ENCODE measurements around the gene FYTTD1.

FYTTD1 gene

DNA sequence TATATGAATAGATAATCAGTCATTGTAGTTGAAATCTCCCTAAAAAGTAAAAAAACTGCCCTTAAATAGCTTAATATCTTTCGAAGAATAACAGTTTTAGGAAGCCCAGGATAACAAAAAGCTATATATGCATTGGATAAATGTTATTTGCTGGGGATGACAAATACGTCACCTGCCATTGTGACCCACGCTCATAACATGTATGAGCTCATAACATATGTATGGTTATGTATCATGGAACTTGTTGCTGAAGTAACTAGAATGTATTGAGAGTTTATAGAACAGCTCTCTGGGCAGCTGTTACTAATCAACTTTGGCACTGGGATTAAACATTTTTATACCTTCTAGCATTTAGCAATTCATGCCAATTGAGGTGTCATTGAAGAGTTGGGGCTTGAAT is 39.6 kb downstream of the FYTTD1 start:
- H3K27ac ChIP-seq = no peak overlapping the region
- no peak overlapping the region for H3K4me3 ChIP-seq

- Histone ChIP-seq H3K27ac (peak overlapping the region in 1 of 21 experiments; percentile 97), H3K4me3 (no peak overlapping the region)
Observed at GRCh38 chr3:197790033-197790432, 40.4 kb downstream of the FYTTD1 start.

DNA sequence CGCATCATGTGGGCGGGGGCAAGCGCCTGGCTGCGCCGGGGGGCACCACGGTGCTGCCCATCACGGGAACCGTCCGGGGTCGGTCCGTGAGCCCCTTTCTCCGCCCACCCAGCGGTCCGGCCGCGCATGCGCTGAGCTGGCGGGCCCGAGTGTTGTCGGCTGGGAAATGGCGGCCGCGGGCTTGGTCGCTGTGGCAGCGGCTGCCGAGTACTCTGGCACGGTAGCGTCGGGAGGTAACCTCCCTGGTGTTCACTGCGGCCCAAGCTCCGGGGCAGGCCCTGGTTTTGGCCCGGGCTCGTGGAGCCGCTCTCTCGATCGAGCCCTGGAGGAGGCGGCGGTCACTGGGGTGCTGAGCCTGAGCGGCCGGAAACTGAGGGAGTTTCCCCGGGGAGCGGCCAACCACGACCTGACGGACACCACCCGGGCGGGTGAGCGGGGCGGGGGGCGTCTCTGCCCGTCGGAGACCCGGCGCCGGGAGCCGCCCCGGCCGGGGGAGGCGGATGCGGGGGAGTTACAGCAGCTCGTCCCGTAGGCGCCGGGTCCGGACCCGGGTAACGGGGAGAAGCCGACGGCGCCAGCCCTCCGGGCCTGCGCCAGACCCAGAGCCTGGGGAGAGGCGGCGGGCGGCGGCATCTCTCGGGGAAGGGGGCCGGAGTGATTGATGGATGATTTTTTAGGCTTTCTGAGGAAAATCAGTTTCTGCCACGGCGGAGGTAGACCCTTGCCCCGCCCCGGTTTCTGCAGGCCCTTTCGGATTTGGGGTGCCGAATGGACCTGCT is 41.6 kb downstream of the FYTTD1 start, which contains the start of gene LRCH3:
LRCH3 (plus strand) TSS at position 142 of the 779 bp plus-strand sequence; CDS start at position 167, 25 bp downstream.
- H3K4me3 ChIP-seq = peak within 1 kb of the TSS; percentile 82 to 96 (median 90)

GRCh38 chr3:197791892-197792647 is 42.4 kb downstream of the FYTTD1 start:
- H3K4me3 ChIP-seq = peak overlapping the region; percentile 82 to 96 (median 90)
- peak overlapping the region; percentile 93 to 100 (median 97) for H3K27ac ChIP-seq

More for the DNA sequence above, 41.6 kb downstream of the FYTTD1 start, which contains the start of gene LRCH3:
- H3K27ac ChIP-seq = peak within 1 kb of the TSS; percentile 93 to 100 (median 97)

- Histone ChIP-seq H3K4me3 (no peak overlapping the region), H3K27ac (peak overlapping the region in 2 of 21 experiments; percentile 4 to 7)
Observed at GRCh38 chr3:197793247-197793646, 43.6 kb downstream of the FYTTD1 start.

- peak overlapping the region in 1 of 21 experiments; percentile 7 for H3K27ac ChIP-seq
- no peak overlapping the region for H3K4me3 ChIP-seq
Observed at GRCh38 chr3:197794115-197794514, 44.4 kb downstream of the FYTTD1 start.

- Histone ChIP-seq H3K27ac (no peak overlapping the region), H3K4me3 (no peak overlapping the region)
Observed at GRCh38 chr3:197795200-197795599, 45.5 kb downstream of the FYTTD1 start.

DNA sequence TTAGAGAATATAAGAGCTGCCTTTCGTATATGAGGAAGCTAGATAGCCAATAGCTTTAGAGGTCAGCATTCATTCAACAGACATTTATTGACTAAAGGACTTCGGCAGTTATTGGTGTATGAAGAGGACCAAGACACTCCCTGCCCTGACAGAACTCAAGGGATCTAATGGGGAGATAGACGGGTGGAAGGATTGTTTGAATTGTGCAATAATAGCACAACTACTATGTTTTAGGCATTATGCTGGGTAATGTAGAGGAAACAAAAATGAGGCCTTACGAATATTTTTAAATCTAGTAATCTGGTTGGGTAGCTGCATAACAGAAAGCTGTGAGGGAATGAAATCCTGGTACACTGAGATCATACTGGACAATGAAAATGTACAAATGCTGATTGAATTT is 46.4 kb downstream of the FYTTD1 start:
- H3K27ac ChIP-seq = no peak overlapping the region
- no peak overlapping the region for H3K4me3 ChIP-seq

DNA sequence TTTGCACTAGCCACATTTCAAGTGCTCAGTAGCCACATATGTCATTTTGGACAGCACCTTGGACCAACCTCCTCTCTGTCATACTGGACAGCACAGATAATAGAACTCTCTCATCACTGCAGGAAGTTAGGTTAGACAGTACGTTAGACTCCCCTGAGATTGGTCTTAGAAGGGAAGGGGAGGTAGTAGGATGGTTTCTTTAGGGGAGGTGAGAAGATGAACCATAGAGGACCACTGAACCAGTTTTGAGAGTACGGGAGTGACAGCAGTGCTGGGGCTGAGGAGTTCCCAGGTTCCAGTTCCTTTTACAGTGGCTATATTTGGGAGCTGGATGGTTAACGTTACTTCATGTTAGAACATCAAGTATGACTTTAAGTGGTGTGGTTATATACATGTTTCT is 49.2 kb downstream of the FYTTD1 start:
- Histone ChIP-seq H3K4me3 (no peak overlapping the region), H3K27ac (no peak overlapping the region)

DNA sequence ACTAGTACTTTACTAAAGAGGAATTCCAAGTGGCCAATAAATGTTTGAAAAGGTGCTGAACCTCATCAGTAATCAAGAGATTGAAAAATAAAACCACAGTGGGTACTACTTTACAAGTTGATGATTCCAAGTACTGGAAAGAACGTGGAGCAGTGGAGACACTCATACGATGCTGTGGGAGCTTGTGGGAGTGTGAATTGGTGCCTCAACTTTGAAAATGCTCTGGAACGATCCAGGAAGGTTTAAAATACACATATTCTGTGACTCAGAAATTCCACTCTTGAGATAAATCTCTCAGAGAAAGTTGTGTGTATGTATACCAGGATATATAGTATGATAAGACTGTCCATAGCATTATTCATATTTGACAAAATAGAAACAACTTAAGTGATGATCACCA is 50.7 kb downstream of the FYTTD1 start:
- Histone ChIP-seq H3K27ac (no peak overlapping the region), H3K4me3 (no peak overlapping the region)

DNA sequence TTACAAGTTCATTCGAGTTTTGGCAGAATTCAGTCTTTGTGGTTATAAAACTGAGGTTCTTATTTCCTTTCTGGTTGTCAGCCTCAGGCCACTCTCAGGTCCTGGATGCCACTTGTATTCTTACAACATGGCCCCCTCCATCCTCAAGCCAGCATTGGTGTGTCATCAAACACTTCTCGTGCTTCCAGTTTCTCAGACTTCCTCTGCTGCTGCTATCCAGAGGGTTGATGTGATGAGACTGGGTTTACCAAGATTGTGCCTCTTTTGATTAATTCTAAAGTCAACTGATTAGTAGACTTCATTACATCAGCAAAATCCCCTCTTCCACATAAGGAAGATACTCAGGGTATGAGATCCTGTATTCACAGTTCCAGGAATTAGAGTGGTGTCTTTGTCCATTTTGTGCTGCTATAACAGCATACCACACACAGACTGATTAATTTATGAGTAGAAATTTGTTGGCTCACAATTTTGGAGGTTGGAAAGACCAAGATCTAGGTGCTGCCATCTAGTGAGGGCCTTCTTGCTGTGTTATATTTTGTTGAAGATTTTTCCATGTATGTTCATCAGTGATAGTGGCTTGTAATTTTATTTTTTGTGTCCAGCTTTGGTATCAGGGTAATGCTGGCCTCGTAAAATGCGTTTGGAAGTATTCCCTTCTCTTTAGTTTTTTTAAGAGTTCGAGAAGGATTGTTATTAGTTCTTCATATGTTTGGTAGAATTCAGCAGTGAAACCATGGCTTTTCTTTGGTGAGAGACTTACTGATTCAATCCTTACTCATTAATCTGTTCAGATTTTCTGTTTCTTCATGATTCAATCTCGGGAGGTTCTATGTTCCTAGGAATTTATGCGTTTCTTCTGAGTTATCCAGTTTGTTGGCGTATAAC is 52.5 kb downstream of the FYTTD1 start:
- H3K27ac ChIP-seq = peak overlapping the region in 2 of 21 experiments; percentile 11 to 38

GRCh38 chr3:197802779-197803459 is 53.2 kb downstream of the FYTTD1 start:
- Histone ChIP-seq H3K27ac (no peak overlapping the region), H3K4me3 (no peak overlapping the region)

More for the DNA sequence above, 52.5 kb downstream of the FYTTD1 start:
- no peak overlapping the region for H3K4me3 ChIP-seq

DNA sequence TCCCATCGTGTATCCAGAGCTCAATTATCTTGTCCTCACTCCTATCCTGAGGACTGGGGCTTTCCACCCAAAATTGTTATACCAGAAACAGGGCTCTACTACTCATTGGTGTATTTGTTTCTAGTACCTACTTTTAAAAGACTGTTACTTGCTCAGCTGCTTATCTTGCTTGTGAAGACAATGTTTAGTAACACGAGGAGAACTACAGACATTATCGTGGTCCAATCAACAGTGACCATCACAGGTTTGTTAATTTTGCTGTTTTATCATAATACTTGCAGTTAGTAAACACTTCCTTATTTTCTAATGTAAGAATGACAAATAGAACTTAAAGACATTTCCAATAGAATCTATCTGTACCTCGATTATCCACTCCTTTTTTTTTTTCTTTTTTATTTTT is 54.8 kb downstream of the FYTTD1 start:
- Histone ChIP-seq H3K4me3 (no peak overlapping the region), H3K27ac (no peak overlapping the region)

DNA sequence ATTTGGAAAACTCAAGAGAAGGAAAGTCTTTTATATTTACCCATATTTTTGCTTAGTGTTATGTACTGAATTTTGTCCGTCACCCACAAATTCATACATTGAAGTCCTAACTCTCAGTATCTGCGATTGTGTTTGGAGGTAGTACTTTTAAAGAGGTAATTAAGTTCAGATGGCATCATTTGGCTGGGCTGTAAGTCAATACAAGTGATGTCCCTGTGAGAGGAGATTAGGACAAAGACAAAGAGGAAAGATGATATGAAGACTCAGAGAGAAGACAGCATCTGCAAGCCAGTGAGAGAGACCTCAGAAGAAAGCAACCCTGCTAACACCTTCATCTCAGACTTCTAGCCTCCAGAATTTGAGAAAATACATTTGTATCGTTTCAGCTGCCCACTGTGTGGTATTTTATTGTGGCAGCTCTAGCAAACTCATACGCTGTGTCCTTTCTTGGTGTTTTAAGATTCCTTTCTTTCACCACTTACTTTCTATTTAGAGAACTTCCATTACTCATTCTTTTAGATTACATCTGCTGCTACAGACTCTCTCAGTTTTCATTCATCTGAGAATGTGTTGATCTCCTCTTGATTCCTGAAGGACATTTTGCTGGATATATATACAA is 58.4 kb downstream of the FYTTD1 start:
- Histone ChIP-seq H3K4me3 (no peak overlapping the region), H3K27ac (peak overlapping the region in 7 of 21 experiments; percentile 9 to 63 (median 46))

- H3K4me3 ChIP-seq = no peak overlapping the region
- H3K27ac ChIP-seq = peak overlapping the region in 12 of 21 experiments; percentile 14 to 68 (median 42)
Observed at GRCh38 chr3:197809356-197810020, 59.8 kb downstream of the FYTTD1 start.

GRCh38 chr3:197810901-197811300 is 61.2 kb downstream of the FYTTD1 start:
- H3K27ac ChIP-seq = peak overlapping the region in 4 of 21 experiments; percentile 14 to 68 (median 50)
- H3K4me3 ChIP-seq = no peak overlapping the region

- Histone ChIP-seq H3K27ac (peak overlapping the region in 4 of 21 experiments; percentile 8 to 44 (median 22)), H3K4me3 (no peak overlapping the region)
Observed at GRCh38 chr3:197811343-197811742, 61.7 kb downstream of the FYTTD1 start.

GRCh38 chr3:197814372-197814771 is 64.7 kb downstream of the FYTTD1 start:
- Histone ChIP-seq H3K4me3 (no peak overlapping the region), H3K27ac (no peak overlapping the region)
